Measurements from ENCODE around the gene UPP1. TPM values are rescaled to one million over a fixed set of nuclear protein-coding genes. Genes with fewer than 3 reads are reported as not detected.

Gene UPP1
- total RNA-seq, 2 donors from 2014 or later = 93.2 to 145 TPM

DNA sequence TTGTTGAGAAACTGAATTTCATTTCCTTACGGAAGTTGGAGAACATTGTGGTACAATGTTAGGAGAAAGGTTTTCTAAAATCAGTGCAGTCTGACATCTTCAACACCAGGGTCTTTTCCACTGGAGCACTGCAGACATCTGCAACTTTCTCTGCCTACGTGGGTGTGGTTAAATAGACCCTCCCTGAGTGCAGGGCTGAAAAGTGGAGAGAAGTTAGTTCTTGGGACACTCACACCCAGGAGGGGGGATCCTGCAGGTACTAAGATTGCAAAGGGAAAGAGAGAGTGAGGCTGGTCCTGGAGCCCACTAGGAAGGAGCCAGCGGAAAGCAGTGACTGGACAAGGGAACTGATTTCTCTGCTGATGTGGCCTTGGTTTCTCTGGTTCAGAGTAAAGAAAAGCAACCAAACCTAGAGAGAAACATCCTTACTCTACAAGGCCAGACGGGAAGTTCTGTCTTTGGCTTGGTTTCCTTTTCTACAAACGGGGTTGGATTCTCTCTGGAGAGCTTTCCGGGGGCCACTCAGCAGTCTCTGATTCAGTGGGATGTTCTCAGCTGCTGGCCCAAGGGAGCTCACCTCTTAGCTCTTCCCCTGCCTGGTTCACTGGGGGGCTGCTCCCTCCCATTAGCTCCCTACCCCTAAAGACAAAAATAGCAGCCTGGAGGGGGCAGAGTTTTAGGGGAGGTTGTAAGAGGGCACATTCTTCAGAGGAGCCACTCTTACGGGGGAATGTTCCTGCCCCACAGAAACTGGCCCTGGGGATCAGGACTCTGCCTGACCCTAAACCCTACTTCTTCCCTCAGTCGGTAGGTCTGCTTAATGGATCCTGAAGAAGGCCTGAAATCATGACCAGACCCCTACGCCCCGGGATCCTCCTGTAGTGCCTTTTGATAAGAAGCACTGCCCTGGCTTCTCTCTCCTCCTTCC is 2.7 kb downstream of the UPP1 start:
- Mint-ChIP-seq H3K4me1 (ENCODE audit: low read depth in 2 of 2) (peaks cover 69 to 72% of the 10 kb centered on the region in 2 donors), H3K27me3 (no peaks in the 10 kb centered on the region), H3K36me3 (peaks cover 46% of the 10 kb centered on the region), H3K4me3 (peak overlapping the region; percentile 91), H3K9me3 (no peaks in the 10 kb centered on the region), H3K27ac (peak overlapping the region; percentile 97 to 100)
- DNase-seq (ENCODE audit: low spot score) (no peak), ATAC-seq (no peak)

DNA sequence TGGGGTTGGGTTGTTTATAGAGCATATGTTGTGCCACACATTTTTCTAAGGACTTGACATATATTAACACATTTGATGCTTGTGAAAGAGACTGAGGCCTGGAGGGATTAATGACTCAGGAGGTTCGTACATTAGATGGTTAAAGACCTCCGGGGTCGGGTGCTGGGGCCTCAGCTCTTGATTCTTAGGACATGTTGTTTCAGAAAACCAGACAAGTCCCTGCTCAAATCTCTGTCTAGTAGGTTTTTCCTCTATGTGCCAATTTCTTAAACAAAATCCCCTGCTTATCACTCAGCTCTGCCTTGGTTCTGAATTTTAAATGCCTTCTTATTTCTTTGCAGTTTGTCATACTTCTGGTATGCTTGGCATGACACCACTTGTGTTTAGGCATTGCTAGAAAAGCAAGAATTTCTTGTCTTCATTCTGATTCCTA is 5.8 kb downstream of the UPP1 start:
- Mint-ChIP-seq H3K27ac (peak overlapping the region; percentile 97 to 100), H3K9me3 (no peaks in the 10 kb centered on the region), H3K36me3 (peaks cover 71% of the 10 kb centered on the region), H3K27me3 (no peaks in the 10 kb centered on the region), H3K4me3 (peak overlapping the region; percentile 91), H3K4me1 (ENCODE audit: low read depth in 2 of 2) (peaks cover 87 to 89% of the 10 kb centered on the region in 2 donors)
- DNase-seq (ENCODE audit: low spot score) (no peak), ATAC-seq (no peak)

DNA sequence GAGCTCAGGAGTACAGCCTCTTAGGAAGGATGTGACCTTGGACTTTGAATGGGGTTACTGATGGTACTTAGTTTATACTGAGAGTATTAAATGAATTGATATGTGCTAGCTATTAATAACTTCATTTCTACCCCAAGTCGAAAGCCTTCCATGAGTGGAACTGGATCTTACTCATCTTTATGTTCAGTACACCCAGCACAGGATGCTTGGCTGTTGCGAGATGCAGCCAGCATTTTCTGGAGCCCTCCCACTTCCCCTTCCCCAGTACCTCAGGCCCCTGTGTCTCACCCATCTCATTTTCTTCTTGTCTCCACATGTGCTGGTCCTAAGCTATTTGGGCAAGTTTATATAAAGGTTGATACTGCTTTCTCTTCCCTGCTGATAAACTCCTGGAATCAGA is 7.2 kb downstream of the UPP1 start:
- Mint-ChIP-seq H3K36me3 (peaks cover 61% of the 10 kb centered on the region), H3K4me1 (ENCODE audit: low read depth in 2 of 2) (peaks cover 75 to 78% of the 10 kb centered on the region in 2 donors)
- no peak for DNase-seq (ENCODE audit: low spot score)

DNA sequence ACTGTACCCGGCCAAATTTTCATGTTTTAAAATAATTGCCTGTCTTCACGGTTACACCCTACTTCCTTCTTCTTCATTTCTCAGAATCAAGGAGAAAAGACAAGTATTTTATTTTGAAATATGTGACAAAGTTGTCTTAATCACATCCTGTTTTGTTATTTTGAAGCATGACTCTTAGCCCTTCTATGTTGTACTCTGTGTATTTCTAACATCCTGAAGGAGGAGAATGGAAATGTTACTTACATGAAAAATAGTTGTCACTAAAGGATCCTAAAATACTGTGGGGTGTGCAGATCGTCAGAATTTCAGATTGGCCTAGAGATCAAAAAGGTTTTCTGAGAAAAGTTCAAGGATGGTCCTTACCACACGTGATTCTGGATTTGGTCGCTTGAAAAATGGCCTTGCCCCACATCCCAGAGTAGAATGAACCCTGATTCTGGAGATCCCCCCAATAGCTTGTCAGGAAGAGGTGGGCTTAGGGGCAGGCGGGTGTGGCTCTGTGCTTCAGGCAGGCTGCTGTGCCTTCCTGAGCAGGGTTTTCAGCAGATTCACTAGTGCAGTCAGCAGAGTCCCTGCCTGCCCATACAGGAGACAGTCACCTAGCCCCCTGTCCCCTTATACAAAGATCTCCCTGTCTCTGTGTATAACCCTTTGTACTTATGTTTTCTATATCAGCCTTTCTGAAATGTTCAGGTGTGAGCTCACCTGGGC is 8.6 kb downstream of the UPP1 start:
- H3K4me3 Mint-ChIP-seq = peak overlapping the region; percentile 91
- H3K36me3 Mint-ChIP-seq = peaks cover 66% of the 10 kb centered on the region
- ATAC-seq (peak; percentile 75 to 80), DNase-seq (ENCODE audit: low spot score) (no peak)
- H3K4me1 Mint-ChIP-seq (ENCODE audit: low read depth in 2 of 2) = peaks cover 74 to 81% of the 10 kb centered on the region in 2 donors
- peak overlapping the region; percentile 97 to 100 for H3K27ac Mint-ChIP-seq
- H3K9me3 Mint-ChIP-seq = no peaks in the 10 kb centered on the region
- no peaks in the 10 kb centered on the region for H3K27me3 Mint-ChIP-seq

More for the DNA sequence above, 7.2 kb downstream of the UPP1 start:
- peak overlapping the region; percentile 91 for H3K4me3 Mint-ChIP-seq
- no peaks in the 10 kb centered on the region for H3K27me3 Mint-ChIP-seq
- peak overlapping the region; percentile 97 to 100 for H3K27ac Mint-ChIP-seq
- ATAC-seq = peak; percentile 64 to 79
- H3K9me3 Mint-ChIP-seq = no peaks in the 10 kb centered on the region

DNA sequence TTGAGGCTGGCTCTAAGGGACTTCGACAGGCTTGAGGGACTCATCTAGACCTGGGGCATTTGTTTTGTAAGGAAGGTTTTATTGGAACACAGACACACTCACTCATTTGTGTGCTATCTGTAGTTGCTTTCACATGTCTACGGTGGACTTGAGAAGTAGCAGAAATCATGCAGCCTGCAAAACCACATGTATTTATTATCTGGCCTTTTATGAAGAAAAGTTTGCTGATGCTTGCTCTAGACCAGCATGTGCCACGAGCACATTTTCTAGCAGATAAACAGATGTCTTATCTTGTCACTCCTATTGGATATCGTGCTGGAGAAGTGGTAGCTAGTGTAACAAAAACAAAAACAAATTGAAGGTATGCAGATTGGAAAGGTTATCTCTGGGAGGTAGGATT is 9.8 kb downstream of the UPP1 start:
- peaks cover 69 to 70% of the 10 kb centered on the region in 2 donors for H3K4me1 Mint-ChIP-seq (ENCODE audit: low read depth in 2 of 2)
- no peaks in the 10 kb centered on the region for H3K9me3 Mint-ChIP-seq
- no peak for ATAC-seq
- peak overlapping the region; percentile 97 to 100 for H3K27ac Mint-ChIP-seq
- H3K27me3 Mint-ChIP-seq = no peaks in the 10 kb centered on the region
- DNase-seq (ENCODE audit: low spot score) = no peak
- H3K36me3 Mint-ChIP-seq = peaks cover 67% of the 10 kb centered on the region
- peak overlapping the region; percentile 91 for H3K4me3 Mint-ChIP-seq

DNA sequence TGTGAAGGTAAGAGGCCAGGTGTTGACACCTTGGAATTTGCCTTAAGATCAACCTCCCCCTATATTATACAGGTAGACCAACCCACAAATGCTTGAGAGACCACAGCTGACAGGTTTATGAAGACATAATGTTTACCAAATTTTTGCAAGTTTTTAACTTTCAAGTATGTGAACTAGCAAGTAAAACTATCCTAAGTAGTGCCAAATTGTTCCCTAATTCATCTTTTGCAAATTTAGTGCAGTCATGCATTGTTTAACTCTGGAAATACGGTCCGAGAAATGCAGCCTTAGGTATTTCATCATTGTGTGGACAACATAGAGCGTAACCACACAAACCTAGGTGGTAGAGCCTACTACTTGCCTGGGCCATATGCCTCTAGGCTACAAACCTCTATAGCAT is 10.7 kb downstream of the UPP1 start:
- peaks cover 65% of the 10 kb centered on the region for H3K36me3 Mint-ChIP-seq
- no peaks in the 10 kb centered on the region for H3K9me3 Mint-ChIP-seq
- H3K4me3 Mint-ChIP-seq = peak overlapping the region; percentile 56
- DNase-seq (ENCODE audit: low spot score) (no peak), ATAC-seq (no peak)
- no peaks in the 10 kb centered on the region for H3K27me3 Mint-ChIP-seq
- peaks cover 60 to 66% of the 10 kb centered on the region in 2 donors for H3K4me1 Mint-ChIP-seq (ENCODE audit: low read depth in 2 of 2)
- peak overlapping the region; percentile 97 to 100 for H3K27ac Mint-ChIP-seq

DNA sequence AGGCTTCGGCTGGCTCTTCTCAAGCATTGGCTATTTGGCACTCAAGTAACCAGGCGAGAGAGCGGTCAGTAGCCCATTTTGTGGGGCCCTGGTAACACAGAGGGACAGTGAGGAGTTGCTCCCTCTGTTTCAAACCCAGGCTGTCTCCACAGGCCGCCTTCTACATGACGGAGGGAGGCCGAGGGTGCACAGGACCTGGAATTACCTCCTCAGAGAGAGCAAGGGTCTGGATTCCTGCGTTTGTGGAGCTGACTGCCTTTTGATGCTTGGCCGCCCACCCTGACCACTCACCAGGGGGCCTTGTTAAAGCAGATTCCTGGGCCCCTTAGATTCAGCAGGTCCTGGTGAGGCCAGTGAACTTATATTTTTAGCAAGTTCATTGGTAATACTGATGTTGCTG is 12.3 kb downstream of the UPP1 start:
- Mint-ChIP-seq H3K4me1 (ENCODE audit: low read depth in 2 of 2) (peaks cover 45 to 57% of the 10 kb centered on the region in 2 donors), H3K27ac (peak overlapping the region in 1 of 2 donors; percentile 25)

DNA sequence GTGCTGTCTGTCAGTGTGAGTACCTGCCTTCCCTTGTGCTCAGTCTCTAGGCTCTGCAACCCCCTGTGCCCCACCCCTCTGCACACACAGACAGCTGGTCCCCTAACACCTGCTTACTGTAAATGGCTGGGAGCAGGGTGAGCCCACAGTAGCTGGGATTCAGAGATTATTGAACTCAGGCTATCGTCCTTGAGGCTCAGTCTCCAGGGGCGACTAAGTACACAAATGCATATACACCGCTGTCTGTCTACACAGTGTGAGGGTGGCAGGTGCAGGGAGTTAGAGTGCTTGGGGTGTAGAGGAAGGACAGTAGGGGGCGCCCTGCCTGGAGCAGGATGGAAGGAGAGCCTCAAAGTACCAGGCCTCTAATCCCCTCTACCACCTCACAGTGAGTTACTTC is 12.9 kb downstream of the UPP1 start:
- peaks cover 39 to 52% of the 10 kb centered on the region in 2 donors for H3K4me1 Mint-ChIP-seq (ENCODE audit: low read depth in 2 of 2)
- no peak for ATAC-seq

More for the DNA sequence above, 12.3 kb downstream of the UPP1 start:
- no peak overlapping the region for H3K4me3 Mint-ChIP-seq
- H3K36me3 Mint-ChIP-seq = peaks cover 57% of the 10 kb centered on the region
- H3K27me3 Mint-ChIP-seq = no peaks in the 10 kb centered on the region
- H3K9me3 Mint-ChIP-seq = no peaks in the 10 kb centered on the region
- no peak for ATAC-seq
- DNase-seq (ENCODE audit: low spot score) = no peak

DNA sequence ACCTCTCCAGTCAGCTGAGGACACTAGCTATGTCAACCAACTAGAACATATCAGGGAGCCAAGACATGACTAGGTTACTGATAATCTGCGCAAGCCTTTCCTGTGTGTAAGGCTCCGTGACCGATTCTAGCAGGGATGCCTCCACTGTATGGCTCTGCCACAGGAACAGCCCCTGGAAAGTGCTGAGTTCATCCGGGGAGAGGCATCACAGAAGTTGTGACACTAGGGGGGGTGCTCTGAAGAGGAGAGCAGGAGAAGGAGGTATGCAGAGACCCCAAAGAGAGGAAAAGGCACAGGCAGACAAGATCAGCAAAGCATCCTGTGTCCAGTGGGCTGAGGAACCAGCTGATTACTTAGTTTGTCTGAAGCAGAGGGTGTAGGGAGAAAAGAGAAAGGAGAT is 13.5 kb downstream of the UPP1 start:
- Mint-ChIP-seq H3K4me3 (no peak overlapping the region), H3K27ac (peak overlapping the region; percentile 75 to 76), H3K4me1 (ENCODE audit: low read depth in 2 of 2) (peaks cover 34 to 48% of the 10 kb centered on the region in 2 donors), H3K9me3 (no peaks in the 10 kb centered on the region), H3K27me3 (no peaks in the 10 kb centered on the region), H3K36me3 (peaks cover 58% of the 10 kb centered on the region)
- DNase-seq (ENCODE audit: low spot score) (no peak), ATAC-seq (no peak)

More for the DNA sequence above, 12.9 kb downstream of the UPP1 start:
- peaks cover 58% of the 10 kb centered on the region for H3K36me3 Mint-ChIP-seq
- no peaks in the 10 kb centered on the region for H3K27me3 Mint-ChIP-seq
- no peak for DNase-seq (ENCODE audit: low spot score)
- H3K9me3 Mint-ChIP-seq = no peaks in the 10 kb centered on the region
- H3K27ac Mint-ChIP-seq = peak overlapping the region; percentile 75 to 76
- no peak overlapping the region for H3K4me3 Mint-ChIP-seq

DNA sequence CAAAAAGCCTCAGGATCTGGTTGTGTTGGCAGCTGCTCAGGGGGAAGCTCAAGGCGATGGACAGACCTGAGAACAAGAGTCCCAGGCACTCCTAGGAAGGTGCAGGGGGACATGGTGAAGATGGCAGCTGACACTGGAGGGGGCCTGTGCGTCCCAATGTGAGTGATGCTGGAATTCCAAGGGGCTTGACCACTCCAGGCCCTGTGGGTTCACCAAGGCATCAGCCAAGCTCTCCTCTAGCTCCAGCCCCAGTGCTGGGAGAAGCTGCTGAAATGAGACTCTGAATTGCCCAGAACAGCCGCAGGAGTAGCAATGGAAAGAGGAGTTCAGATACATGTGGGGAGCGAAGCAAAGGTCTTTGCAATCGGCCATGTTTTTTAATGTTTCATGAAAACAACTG is 16.0 kb downstream of the UPP1 start:
- H3K4me1 Mint-ChIP-seq (ENCODE audit: low read depth in 2 of 2) = peaks cover 15 to 34% of the 10 kb centered on the region in 2 donors
- DNase-seq (ENCODE audit: low spot score) (no peak), ATAC-seq (no peak)
- H3K36me3 Mint-ChIP-seq = peaks cover 42% of the 10 kb centered on the region
- peak overlapping the region; percentile 48 to 66 for H3K27ac Mint-ChIP-seq
- H3K4me3 Mint-ChIP-seq = no peak overlapping the region
- H3K27me3 Mint-ChIP-seq = no peaks in the 10 kb centered on the region
- H3K9me3 Mint-ChIP-seq = no peaks in the 10 kb centered on the region

DNA sequence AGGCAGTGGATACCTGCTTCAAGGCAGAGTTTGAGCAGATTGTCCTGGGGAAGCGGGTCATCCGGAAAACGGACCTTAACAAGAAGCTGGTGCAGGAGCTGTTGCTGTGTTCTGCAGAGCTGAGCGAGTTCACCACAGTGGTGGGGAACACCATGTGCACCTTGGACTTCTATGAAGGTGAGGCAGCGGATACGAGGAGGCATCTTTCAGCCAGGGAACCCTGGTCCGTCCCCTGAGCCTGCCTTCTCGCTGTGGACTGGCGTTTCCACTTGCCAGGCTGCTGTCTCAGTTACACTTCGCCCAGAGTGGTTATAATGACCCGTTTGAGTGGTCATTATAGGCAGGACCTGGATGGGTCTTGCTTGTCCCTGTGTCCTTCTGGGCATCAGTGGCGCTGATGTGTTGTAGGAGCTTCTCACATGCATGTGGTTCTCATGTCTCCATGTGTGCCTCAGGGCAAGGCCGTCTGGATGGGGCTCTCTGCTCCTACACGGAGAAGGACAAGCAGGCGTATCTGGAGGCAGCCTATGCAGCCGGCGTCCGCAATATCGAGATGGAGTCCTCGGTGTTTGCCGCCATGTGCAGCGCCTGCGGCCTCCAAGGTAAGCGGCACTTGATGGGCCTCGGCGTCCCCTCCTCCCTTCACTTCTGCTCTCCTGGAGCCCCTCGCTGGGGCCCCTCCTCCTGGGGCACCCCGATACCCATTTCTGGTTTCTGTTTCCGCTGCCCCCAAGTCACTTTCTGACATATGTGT is 18.0 kb downstream of the UPP1 start:
- Mint-ChIP-seq H3K36me3 (peaks cover 38% of the 10 kb centered on the region), H3K4me3 (no peak overlapping the region), H3K27ac (peak overlapping the region; percentile 12 to 61)

DNA sequence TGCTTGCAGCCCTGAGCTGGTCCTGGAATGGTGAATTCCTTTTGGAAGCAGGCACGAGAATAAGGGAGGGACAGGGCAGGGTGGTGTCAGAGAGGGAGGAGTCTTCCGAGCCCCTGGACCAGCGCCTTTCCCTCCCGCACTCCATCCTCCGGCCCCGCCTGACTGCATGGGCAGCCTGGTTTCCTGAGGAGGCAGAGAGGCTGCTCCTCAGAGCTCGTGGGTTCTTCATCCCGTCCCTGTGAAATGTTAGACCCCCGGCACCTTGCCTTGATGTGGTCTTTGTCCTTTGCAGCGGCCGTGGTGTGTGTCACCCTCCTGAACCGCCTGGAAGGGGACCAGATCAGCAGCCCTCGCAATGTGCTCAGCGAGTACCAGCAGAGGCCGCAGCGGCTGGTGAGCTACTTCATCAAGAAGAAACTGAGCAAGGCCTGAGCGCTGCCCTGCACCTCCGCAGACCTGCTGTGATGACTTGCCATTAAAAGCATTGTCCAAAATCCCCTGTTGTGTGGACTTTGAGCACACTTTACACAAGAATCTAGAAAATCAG is 18.9 kb downstream of the UPP1 start:
- ATAC-seq (no peak), DNase-seq (ENCODE audit: low spot score) (no peak)
- Mint-ChIP-seq H3K4me3 (no peak overlapping the region), H3K4me1 (ENCODE audit: low read depth in 2 of 2) (peaks cover 9 to 26% of the 10 kb centered on the region in 2 donors), H3K36me3 (peaks cover 31% of the 10 kb centered on the region), H3K9me3 (no peaks in the 10 kb centered on the region), H3K27me3 (no peaks in the 10 kb centered on the region), H3K27ac (no peak overlapping the region)

More for the DNA sequence above, 18.0 kb downstream of the UPP1 start:
- no peak for ATAC-seq
- H3K4me1 Mint-ChIP-seq (ENCODE audit: low read depth in 2 of 2) = peaks cover 16 to 34% of the 10 kb centered on the region in 2 donors
- no peaks in the 10 kb centered on the region for H3K27me3 Mint-ChIP-seq
- DNase-seq (ENCODE audit: low spot score) = no peak
- no peaks in the 10 kb centered on the region for H3K9me3 Mint-ChIP-seq

All from natural killer cell treated with Interleukin-12 subunit alpha and Interleukin-12 subunit beta and Interleukin-15 and Interleukin-18, amount 100 ng/mL, for 72 hours (primary cell).